Stimulated activated CD8-positive, alpha-beta memory T cell treated with anti-CD3 and anti-CD28 coated beads, Interleukin-15, amount 100 ng/mL, for 1 hour (primary cell): Measurements from ENCODE around the gene ADAMTS3.
"Not testable (repeated sequence)": the region's sequence is repeated elsewhere in the genome, so short reads cannot be mapped to it uniquely, and the experiment has no call there.

Experiments used
- DNase-seq: peaks from one replicate; pipeline ENCODE4 v3.0.0-alpha.2; 2020; ENCODE audit warnings: low read depth

The ADAMTS3 gene

DNA sequence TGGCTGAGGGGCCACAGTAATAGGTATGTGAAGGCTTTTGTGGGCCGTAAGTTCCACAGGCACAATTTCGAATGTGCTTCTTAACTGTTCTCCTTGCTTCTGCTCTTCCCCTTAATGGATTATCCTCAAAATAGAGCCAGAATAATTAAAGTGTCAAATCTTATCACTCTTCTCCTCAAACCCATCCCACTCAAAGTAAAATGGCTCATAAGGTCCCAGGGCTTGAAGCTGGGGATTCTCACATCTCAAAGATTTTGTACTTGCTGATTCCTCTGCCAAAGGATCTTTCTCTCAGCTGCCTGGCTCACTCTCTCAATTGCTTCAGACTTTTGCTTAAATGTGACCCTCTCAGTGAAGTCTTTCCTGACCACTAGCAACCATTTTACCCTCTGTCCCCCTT is 16.6 kb downstream of the ADAMTS3 start:
- DNase-seq, result no peak

DNA sequence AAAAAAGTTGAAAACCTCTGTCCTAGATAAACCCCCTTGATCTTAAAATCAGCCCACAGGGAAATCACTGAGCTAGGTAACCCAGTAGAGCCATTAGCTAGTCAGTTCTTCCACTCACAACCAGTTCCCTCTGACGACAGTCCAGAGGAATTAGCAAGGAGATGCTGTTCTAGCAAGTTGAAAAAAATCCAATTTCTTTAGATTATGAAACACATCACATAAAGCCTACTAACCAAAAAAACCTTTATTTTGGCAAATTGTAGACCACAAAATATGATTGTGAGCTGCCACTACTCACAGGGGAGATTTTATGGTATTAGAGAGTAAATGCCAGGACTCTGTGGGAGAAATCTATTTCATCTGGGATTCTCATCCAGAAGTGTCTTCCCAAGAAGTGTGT is 22.6 kb downstream of the ADAMTS3 start:
- DNase-seq, result no peak

DNA sequence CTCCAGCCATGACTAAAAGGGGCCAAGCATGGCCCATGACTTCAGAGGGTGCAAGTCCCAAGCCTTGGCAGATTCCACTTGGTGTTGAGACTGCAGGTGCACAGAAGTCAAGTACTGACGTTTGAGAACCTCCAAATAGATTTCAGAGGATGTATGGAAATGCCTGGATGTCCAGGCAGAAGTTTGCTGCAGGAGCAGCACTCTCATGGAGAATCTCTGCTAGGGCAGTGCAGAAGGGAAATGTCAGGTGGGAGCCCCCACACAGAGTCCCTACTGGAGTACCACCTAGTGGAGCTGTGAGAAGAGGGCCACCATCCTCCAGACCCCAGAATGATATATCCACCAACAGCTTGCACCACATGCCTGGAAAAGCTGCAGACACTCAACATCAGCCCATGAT is 28.3 kb downstream of the ADAMTS3 start:
- not testable (repeated sequence) for DNase-seq

DNA sequence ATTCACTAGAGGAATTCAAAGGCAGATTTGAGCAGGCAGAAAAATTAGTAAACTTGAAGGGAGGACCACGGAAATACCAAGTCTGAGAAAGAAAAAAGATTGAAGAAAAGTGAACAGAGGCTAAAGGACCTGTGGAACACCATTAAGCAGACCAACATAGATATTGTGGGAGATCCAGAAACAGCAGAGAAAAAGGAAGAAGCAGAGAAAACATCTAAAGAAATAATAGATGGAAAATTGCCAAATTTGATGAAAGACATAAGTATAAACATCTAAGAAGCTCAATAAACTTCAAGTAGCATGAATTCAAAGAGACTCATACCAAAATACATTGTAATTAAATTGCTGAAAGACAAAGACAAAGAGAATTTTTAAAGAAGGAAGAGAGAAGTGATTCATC is 31.0 kb downstream of the ADAMTS3 start:
- no peak for DNase-seq

DNA sequence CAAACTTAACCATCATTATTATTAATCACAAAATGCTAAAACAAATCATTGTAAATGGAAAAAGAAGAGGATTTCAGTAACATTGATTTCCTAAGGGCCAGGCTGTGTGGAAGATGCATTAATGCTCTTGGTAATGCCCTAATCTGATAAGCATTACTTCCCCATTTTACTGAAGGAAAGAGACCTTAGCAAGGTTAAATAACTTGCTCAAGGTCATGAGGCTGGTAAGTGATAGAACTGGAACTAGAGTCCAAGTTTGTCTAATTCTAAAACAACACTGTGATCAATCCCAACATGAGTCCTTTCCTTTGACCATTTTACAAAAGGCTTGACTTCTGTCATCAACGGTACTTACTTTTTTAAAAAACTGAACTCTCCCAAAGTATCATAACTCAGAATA is 32.6 kb downstream of the ADAMTS3 start:
- DNase-seq, result no peak

DNA sequence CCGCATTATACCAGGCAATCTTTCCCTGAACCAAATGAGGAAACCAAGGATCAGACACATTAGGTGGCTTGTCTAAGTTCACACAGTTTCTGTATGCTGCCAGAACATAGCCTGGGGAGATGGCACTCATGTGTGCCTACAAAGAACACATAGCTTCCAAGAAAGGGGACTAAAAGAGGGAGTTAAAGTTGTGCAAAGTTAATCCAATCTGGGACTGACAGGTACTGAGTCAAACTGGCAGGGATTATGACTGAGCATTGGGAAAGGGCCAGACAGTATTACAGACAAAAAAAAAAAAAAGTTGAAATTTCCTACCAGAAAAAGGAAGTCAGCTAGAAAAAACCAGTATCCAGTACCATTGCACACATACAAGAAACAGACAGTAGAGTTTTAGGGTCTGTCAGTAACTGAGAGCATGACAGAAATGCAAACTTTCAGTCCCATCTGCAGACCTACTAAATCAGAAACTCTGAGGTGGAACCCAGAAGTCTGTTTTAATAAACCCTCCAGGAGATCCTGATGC is 37.2 kb downstream of the ADAMTS3 start:
- DNase-seq, result no peak

DNA sequence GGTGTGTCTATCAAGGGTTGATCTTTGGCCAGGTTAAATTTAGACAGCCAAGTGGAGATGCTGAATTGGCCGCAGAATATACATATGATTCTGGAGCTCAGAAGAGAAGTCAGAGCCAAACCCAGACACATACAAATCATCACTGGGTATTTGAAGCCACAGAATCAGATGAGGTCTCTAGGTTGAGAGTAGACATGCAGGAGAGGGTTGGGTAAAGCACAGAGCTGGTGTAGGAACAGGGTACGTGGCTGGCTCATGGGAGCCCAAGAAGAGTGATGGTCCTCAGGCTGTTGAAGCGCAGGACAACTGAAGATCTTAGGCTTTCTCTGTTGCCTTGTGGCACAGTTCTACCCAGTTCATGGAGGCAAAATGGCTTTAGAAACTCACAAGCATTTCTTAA is 37.7 kb downstream of the ADAMTS3 start:
- no peak for DNase-seq

DNA sequence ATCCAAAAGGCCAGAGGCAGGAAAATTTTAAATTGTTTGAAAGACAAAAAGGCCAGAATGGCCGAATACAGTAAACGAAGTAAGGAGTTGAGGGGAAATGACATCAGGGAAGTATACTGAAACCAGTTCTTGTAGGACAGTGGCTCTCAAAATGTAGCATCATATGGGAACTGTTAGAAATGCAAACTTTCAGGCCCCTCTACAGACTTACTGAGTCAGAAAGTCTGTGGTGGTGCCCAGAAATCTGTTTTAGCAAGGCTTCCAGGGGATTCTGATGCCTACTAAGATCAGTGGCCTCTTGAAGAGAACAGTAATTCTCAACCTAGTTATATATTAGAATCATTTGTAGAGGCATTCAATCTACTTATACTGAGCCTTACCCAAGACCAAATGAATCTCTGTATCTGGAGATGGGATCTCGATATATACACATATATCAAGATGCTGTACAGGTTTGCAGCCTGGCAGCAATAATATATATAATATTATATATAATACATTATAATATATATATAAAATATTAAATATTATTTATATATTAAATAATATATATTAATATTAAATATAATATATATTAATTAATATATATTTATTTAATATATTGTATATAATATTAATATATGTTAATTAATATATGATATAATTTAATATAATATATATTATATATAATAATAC is 39.7 kb downstream of the ADAMTS3 start:
- DNase-seq, result no peak

DNA sequence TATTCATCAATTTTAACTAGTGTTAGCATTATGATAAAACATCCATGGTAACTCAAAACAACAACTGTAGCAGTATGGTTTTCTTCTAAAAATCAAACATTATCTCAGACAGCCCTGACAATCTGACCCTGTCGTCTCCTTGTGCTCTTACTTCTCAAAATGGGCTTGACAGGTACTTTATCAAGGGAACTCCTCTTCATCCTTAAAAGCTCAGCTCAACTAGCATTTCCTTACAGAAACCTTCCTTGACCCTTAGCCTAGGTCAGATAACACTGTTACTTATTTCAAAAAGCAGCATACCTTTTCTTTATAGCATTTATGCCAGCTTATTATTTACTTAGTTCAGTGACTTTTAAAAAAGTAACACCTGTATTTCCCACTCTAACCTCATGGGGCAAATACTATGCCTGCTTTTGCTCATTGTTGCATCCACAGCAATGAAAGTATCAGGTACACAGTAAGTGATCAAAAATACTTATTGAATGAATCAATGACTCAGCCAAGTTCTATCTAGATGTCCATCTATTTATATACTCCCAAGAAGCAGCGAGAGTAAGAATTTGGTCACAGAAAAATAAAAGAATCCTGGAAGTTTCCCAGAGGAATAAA is 41.9 kb downstream of the ADAMTS3 start:
- DNase-seq, result no peak

DNA sequence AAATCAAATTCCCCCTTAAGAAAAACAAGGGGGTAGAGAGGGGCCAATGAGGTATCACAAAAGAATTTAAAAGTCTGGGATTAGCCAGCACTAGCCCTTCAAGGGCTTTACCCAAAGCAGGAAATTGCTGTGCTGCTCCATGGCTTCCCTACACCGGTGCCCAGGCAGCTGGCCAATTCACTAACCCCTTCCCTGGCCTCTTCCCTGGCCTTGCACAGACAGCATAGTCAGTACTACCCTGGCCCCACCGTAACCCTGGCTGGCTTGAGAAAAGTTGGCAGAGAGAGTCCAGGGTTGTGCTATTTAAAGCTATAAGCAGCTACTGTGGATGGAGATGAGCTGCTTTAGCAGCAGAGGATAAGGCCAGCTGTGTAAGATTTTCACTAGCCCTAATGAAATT is 43.1 kb downstream of the ADAMTS3 start:
- no peak for DNase-seq

DNA sequence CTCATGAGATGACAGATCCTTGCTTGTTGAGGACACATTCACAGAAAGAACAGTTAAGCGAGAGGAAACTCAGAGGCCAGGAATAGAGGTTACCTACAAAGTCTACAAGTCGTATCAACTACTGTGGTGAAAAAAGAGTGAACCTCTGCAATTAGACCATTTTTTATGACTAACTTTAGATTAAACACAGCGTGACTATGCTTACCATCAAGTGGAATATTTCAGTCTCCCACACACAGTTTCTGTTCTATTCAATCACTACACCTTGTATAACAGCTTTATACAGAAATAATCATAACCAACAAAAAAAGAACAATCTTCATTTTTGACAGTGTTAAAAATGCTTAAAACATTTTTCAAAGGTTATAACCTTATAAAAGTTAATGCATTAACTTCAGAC is 46.6 kb downstream of the ADAMTS3 start:
- DNase-seq, result no peak

DNA sequence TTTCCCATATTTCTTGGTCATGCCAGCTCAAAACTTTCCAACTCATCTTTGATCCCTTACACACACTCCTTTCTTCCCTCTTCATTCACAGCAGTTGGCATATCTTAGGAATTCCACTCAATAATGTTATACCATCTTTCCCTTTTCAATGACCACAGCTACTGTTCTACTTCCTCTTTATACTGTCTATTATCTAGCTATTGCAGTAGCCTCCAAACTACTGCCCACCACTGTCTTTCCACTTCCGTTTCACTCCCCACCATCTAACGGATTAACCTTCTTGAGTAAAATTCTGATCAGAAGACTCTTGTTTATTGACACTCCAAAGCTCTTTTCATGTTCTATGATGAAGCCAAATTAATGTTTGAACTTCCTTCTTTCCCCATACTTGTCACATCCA is 55.8 kb downstream of the ADAMTS3 start:
- no peak for DNase-seq

DNA sequence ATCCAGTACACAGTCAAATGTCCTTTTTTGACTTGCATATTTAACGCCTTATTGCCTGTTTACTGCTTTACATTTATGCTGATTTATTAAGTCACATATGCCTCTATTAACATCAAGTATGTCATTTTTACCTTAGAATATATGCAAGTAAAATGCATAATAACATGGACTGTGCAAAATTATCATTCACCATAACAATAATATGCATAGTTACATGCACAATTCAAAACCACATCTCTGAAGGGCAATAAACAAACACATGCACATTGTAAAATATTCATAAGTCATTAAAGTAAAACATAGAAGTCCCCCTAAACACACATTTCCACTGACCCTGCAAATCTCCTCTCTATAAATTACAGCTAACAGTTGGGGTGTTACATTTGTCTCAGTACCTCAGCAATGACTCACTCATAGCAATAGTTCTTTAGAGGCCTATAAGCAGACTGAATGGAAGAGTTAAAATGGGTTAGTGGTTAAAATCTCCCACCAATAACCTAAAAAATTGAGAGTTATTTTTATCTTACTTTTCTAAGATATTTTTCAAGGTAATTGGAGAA is 61.1 kb downstream of the ADAMTS3 start:
- DNase-seq, result no peak

DNA sequence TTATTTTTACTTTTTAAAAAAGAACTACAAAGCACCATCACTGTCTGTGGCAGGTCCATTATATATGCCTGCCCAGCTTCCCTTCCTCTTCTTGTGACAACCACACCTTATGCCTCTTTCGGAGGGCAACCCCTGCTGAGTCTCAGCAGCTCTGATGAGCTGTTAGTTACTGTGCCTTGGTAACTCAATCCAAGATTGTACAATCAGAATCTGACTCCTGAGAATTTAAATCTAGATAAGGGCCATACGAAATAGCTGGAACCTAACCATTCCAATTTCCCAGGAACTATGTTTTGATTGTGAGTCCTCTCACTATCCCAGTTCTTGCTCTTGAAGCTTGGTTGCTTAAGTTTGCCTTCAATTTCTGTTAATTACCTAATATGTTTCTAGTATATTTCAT is 61.9 kb downstream of the ADAMTS3 start:
- DNase-seq, result no peak

DNA sequence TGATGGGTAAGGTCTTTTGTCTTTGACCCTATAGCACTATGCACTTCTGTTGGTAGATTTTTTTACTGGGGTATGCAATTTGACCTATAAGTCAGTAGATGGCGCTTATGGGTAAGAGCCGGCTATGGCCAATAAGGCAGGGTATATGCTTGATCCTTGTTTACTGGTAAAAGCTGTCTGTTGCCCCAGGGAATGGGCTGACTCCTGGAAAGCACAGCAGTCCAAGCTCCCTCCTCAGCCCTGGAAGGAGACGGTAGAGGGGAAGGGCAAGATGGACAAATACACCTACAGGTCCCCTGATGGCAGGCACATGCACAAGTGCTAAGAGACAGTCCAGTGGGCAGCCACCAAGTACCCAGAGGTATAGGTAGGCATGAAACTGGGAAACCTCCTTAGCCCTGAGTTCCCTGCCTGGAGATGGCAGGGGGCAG is 63.7 kb downstream of the ADAMTS3 start:
- DNase-seq, result no peak

DNA sequence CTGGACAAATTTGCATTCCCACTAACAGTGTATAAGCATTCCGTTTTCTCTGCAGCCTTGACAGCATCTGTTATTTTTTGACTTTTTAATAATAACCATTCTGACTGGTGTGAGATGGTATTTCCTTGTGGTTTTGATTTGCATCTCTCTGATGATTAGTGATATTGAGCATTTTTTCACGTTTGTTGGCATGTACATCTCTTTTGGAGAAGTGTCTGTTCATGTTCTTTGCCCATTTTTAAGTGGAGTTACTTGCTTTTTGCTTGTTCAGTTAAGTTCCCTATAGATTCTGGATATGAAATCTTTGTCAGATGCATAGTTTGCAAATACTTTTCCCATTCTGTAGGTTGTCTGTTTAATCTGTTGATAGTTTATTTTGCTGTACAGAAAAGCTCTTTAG is 68.8 kb downstream of the ADAMTS3 start:
- DNase-seq, result no peak

DNA sequence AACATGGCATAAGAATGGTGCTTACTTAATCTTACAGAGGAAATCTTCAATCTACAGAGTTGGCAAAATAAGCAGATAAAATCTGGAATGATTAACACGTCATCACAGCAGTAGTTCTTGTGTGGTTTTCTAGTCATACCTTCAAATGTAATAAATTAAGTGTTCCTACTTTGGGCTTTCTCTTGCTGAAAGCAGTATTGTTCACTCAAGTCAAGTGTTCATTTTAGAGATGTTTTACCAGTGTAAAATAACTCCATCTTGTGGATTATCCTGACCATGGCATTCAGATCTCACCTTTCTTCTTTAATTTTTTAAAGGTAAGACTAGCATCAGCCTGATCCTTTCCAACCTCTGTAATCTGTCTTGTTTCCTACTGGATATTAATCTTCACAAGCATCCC is 72.9 kb downstream of the ADAMTS3 start:
- no peak for DNase-seq

DNA sequence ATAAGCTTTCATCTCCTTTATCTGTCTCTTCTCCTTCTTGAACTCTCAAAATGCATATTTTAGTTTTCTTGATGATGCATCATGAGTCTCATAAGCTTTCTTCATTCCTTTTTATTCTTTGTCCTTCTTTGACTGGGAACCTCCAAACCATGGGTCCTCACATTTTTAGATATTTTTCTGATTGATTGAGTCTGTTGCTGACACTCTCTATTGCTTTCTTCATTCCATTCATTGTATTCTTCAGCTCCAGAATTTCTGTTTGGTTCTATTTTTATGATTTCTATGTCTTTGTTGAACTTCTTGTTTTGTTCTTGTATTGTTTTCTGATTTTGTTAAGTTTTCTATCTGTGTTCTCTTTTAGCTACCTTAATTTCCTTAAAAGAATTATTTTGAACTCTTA is 74.9 kb downstream of the ADAMTS3 start:
- DNase-seq, result no peak

DNA sequence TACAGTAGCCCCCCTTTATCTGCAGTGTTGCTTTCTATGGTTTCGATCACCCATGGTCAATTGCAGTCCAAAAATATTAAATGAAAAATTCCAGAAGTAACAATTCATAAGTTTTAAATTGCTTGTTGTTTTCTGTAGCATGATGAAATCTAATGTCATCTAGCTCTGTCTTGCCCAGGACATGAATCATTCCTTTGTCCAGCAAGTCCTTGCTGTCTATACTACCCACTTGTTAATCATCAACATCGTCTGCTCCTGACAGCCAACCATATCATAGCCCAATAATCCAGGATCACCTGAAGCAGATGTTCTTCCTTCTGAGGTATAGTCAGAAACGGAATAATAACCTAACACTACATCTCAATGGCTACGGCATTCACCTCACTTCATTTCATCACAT is 79.8 kb downstream of the ADAMTS3 start:
- DNase-seq, result no peak

DNA sequence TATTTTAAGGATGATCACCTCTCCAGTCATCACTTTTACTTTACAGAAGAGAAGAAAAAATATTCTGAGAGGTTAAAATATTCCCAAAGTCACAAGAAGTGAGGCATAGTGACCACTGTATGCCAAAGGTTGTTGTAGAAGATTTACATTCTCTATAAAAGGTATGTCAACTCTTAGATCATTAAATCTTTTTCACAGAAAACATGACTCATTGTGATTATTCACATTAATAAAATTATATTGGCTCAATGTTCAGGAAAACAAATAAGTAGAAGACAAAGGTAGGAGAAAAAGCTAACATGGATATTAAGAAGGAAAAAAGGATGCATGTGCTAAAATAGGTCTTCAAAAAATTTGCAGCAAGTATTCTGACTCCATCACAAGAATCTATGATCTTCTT is 82.0 kb downstream of the ADAMTS3 start:
- DNase-seq, result no peak

DNA sequence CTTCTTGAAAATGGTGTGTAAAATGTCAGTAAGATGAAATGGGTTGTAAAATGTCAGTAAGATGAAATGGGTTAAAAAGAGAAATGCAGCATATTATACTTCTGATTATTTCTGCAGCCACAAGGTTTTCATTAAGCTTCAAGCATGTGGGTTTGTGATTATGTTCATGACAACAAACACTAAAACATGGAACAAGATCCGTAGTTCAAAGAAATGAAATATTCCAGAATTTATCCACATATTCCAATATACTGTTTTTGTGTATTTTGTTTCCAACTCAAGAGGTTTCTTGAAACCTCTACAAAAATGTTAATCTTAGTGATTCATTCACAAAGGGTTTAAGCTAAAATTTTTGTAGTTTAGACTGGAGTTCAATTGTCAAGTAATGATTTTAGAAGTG is 84.0 kb downstream of the ADAMTS3 start:
- no peak for DNase-seq

DNA sequence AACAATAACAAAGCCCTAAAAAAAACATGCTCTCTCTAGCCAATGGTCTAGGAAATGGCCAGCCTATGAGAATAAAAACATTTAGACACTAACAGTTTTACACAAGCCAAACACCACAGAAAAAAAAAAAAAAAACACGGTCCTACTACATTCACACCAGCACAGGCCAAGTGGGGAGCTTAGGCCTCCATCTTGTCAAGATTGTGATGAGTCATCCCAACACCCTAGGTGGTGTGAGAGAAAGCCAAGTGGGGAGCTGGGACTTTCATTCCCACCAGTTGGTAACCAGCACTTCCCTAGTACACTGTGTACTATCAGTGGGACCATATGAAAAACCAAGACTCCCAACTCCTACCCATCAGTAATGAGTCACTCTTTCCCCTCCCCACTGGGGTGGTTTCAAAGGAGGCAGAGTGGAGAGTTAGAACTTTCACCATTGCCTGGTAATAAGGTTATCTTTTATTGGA is 95.6 kb downstream of the ADAMTS3 start:
- DNase-seq, result no peak

DNA sequence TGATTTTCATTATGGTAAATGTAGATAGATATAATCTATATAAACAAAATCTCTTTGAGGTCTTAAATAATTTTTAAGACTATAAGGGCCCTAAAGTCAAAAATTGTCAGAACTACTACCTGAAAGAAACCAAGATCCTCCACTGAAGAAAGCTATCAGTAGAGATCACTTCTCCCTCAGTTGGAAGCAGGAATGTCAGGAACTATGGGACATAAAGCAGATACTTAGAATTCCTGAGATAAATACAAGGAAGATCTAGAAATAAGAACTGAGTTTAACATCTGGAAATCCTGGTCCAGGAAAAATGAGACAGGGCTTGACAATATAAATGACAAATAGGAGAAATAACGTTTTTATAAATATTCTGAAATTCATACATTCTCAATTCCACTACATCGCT is 97.2 kb downstream of the ADAMTS3 start:
- DNase-seq, result no peak
